Memory B cell (primary cell): ENCODE results near the gene RALGAPA1.

Experiments
- ATAC-seq: fragments of 150-1000 bp; cut with Tn5 transposase; 2 replicates; pipeline ENCODE4 v1.10.0; 2021; ENCODE audit warnings: low read depth, mild to moderate bottlenecking, moderate library complexity
- DNase-seq, 2 donors: peaks; one replicate each; pipeline ENCODE4 v3.0.0; 2022; ENCODE audit warnings: low spot score in 2 of 2
- H3K27ac Mint-ChIP-seq: one replicate; pipeline ENCODE4 v1.8.0; 2022; ENCODE audit warnings: mild to moderate bottlenecking, moderate library complexity, mixed read lengths
- H3K27me3 Mint-ChIP-seq: one replicate; pipeline ENCODE4 v1.8.0; 2022; ENCODE audit warnings: mixed read lengths
- H3K36me3 Mint-ChIP-seq: one replicate; pipeline ENCODE4 v1.8.0; 2022; ENCODE audit warnings: mild to moderate bottlenecking, mixed read lengths
- H3K4me1 Mint-ChIP-seq: one replicate; pipeline ENCODE4 v1.8.0; 2022; ENCODE audit warnings: mixed read lengths
- H3K4me3 Mint-ChIP-seq: one replicate; pipeline ENCODE4 v1.8.0; 2022; ENCODE audit warnings: mild to moderate bottlenecking, moderate library complexity, mixed read lengths
- H3K9me3 Mint-ChIP-seq: one replicate; pipeline ENCODE4 v1.8.0; 2022; ENCODE audit warnings: mixed read lengths

RALGAPA1 gene

DNA sequence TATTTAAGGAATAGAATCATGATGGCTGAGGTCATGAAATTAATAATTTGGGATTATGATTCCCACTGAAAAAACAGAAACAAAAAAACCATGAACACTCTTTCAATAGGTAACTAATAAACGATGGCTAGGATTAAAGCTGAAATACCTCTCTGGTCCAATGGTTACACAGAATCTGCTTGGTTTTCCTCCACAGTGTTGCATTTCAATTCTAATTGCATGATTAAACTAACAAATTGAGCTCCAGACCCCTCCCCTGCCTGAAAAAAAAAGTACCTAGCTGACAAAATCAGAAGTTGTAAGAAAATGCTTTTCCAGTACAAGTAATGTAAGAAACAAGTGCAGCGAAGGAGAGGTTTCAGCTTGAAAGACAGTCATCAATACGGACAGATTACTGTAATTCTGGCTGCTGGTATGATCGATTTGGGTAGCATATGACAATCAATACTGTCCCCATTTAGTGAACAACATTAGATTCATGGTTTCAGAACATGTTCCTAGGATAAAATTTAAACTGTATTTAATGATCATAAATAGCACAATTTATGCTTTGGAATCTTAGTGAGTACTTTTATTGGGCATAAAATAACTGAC lies 243.1 kb downstream of the RALGAPA1 start:
- ATAC-seq: no peak

DNA sequence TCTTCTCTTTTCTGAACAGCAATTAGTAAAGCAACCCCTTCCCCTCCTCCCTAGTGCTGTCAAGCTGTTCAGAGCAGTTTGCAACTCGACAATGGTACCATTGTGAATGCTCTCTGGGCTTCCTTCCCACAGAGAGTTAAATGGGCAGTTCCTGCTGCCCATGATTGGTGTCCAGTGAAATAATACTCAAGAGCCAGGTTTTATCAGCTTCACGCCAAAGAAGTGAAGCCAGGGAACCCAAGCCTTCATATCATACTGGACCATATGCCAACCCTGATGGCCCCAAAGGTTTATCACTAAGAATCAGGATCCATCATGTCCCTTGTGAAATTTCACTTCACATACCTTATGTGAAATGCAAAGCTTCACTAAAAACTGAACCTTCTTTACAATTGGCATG lies 250.4 kb downstream of the RALGAPA1 start:
- Mint-ChIP-seq H3K27me3 (no peaks in the 10 kb centered on the region), H3K9me3 (no peaks in the 10 kb centered on the region), H3K4me1 (no peaks in the 10 kb centered on the region), H3K4me3 (no peak overlapping the region), H3K27ac (no peak overlapping the region), H3K36me3 (peaks cover 2% of the 10 kb centered on the region)
- DNase-seq (no peak), ATAC-seq (no peak)

More for the DNA sequence above, 243.1 kb downstream of the RALGAPA1 start:
- no peak for DNase-seq
- H3K4me1 Mint-ChIP-seq: no peaks in the 10 kb centered on the region
- H3K9me3 Mint-ChIP-seq: no peaks in the 10 kb centered on the region
- H3K27me3 Mint-ChIP-seq: no peaks in the 10 kb centered on the region
- H3K4me3 Mint-ChIP-seq: no peak overlapping the region
- H3K27ac Mint-ChIP-seq: no peak overlapping the region
- peaks cover 10% of the 10 kb centered on the region for H3K36me3 Mint-ChIP-seq

DNA sequence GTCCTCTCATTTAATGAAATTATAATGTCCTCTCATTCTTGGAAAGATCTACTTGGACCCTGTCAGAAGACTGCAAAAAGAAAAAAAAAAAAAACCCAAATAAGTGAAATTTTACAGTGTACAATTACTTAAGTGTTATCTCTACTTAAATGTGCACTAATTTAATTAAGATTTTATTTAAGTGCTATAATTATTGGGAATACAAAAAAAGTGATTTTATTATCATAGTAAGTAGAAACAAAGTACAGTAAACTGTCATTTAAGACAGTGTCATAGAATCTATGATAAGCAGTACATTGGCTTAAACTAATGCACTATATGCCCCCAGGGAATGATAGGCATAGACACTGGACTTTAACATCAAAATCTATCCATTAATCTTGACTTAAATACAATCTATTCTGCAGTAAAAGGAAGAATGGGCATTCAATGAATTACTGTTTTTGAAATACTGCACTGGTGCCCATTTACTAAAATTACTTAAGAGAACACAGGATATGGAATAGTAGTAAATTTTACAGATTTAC lies 251.8 kb downstream of the RALGAPA1 start:
- no peaks in the 10 kb centered on the region for H3K9me3 Mint-ChIP-seq
- H3K27ac Mint-ChIP-seq: no peak overlapping the region
- H3K4me3 Mint-ChIP-seq: no peak overlapping the region
- ATAC-seq: no peak
- H3K36me3 Mint-ChIP-seq: peaks cover 2% of the 10 kb centered on the region
- H3K27me3 Mint-ChIP-seq: no peaks in the 10 kb centered on the region
- no peak for DNase-seq
- H3K4me1 Mint-ChIP-seq: no peaks in the 10 kb centered on the region

DNA sequence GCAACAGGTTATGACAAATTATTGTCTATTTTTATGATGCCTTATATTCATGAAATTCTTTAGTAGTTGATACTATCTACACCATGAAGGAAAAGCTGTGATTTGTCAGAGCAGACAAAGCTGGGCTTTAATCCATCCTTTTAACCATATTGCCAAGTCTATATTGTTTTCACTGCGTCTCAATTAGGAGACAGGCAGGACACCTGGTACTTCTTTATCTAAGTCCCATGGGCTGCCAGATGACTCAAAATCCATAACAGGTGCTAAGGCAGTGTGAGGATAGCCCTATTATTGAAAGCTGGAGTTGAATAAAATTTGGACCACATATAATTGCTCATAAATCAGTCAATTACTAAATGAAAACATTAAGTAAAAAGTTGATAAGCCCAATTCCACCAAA lies 252.5 kb downstream of the RALGAPA1 start:
- Mint-ChIP-seq H3K36me3 (peaks cover 2% of the 10 kb centered on the region), H3K9me3 (no peaks in the 10 kb centered on the region), H3K4me1 (no peaks in the 10 kb centered on the region), H3K27ac (no peak overlapping the region), H3K4me3 (no peak overlapping the region), H3K27me3 (no peaks in the 10 kb centered on the region)
- DNase-seq: no peak
- ATAC-seq: no peak

DNA sequence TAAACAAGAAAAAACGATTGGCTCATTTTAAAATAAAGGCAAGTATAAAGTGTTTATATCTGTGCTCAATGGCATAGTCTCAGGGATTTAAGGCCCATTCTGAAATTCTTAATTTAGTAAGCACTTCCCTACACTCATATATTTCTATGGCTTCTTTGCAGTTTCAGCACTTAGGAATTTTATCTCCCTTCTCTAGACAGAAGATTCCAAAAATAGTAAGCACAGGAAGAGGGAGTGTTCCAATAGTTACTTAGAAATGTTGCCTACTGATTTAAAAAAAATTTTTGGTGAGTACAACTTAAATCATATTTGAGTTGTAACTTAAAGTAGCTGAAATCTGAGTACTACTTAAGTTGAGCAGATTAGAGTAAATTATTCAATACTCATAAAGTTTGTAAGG lies 255.3 kb downstream of the RALGAPA1 start:
- Mint-ChIP-seq H3K27ac (no peak overlapping the region), H3K27me3 (no peaks in the 10 kb centered on the region), H3K36me3 (peaks cover 2% of the 10 kb centered on the region), H3K9me3 (no peaks in the 10 kb centered on the region), H3K4me3 (no peak overlapping the region), H3K4me1 (no peaks in the 10 kb centered on the region)
- DNase-seq (no peak), ATAC-seq (no peak)

DNA sequence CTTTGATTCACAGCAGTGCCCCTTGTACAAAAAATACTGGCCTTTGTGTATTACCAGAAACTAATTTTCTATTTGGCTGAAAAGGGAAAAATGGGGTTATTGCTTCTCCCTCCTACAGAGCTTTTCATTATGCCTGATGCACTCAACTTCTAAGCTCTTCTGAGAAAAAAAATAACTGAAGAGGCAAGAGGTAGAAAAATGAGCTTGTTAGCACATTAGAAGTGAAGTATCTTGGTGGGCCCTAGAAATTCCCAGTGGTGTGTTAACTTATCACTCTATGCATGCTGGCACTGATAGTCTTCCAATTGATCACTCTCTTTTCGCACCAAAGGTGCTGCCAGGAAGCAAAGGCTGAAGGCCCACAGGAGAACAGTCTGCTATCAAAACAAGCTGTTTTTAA lies 258.0 kb downstream of the RALGAPA1 start:
- H3K4me1 Mint-ChIP-seq: no peaks in the 10 kb centered on the region
- H3K27me3 Mint-ChIP-seq: no peaks in the 10 kb centered on the region
- peaks cover 4% of the 10 kb centered on the region for H3K36me3 Mint-ChIP-seq
- ATAC-seq (no peak), DNase-seq (no peak)
- H3K27ac Mint-ChIP-seq: no peak overlapping the region
- H3K9me3 Mint-ChIP-seq: no peaks in the 10 kb centered on the region
- H3K4me3 Mint-ChIP-seq: no peak overlapping the region

DNA sequence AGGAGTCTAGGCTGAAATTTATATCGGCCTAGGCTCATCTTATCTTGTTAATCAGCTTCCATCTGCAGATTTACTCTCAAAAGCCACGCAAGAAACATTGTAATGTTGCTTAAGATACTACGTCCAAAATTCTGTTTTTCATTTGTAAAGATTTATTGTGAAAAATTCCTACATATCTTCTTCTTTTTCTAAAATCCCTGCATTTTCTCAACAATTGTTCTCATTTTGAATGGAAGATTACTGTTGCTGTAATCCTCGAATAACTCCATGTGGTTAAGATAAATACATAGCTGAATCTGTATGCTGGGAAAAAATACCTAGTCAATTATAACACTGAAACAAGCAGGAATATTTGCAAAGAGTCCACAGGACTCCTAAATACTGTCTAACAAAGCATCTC lies 259.5 kb downstream of the RALGAPA1 start:
- no peak overlapping the region for H3K4me3 Mint-ChIP-seq
- H3K4me1 Mint-ChIP-seq: no peaks in the 10 kb centered on the region
- no peak for ATAC-seq
- no peak overlapping the region for H3K27ac Mint-ChIP-seq
- H3K9me3 Mint-ChIP-seq: no peaks in the 10 kb centered on the region
- peaks cover 4% of the 10 kb centered on the region for H3K36me3 Mint-ChIP-seq
- DNase-seq: no peak
- no peaks in the 10 kb centered on the region for H3K27me3 Mint-ChIP-seq

DNA sequence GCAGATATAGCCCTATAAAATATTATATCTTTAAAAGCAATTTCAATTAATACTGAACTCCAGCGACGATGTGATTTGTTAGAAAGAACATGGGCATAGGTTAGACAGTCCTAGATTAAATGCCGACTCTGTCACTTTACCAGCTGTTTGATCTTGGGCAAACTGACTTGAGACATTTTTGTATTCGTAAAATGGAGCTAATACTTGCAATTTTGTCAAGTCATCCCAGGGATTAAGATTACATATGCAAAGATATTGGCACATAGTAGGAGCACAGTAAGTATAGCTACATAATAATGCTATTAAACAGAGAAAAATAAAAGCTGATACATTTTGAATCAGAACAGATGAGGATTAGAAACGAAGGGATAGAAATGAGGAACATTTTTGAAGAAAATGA lies 266.1 kb downstream of the RALGAPA1 start:
- Mint-ChIP-seq H3K36me3 (peaks cover 16% of the 10 kb centered on the region), H3K4me1 (no peaks in the 10 kb centered on the region), H3K4me3 (no peak overlapping the region), H3K9me3 (no peaks in the 10 kb centered on the region), H3K27ac (no peak overlapping the region), H3K27me3 (no peaks in the 10 kb centered on the region)
- ATAC-seq: no peak
- no peak for DNase-seq

DNA sequence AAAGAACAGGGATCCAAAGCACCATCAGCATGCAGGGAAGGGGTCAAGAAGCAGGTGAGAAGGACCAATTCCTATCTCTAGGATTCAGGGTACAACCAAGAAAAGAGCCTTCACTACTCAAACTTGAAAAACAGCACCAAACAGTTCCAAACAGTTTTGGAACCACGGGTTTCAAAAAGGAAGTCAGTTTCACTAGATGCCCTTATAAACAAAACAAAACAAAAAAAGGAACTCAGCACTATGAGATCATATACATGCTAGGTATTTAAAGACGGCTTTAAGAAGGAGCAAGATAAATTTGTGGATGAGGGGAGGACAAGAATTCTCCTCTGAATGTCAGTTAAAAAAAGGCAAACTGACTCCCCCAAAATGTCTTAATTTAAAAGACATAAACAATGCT lies 269.1 kb downstream of the RALGAPA1 start:
- peaks cover 17% of the 10 kb centered on the region for H3K36me3 Mint-ChIP-seq
- H3K27ac Mint-ChIP-seq: no peak overlapping the region
- DNase-seq (no peak), ATAC-seq (no peak)
- H3K27me3 Mint-ChIP-seq: peaks cover 4% of the 10 kb centered on the region
- no peaks in the 10 kb centered on the region for H3K9me3 Mint-ChIP-seq
- no peaks in the 10 kb centered on the region for H3K4me1 Mint-ChIP-seq
- H3K4me3 Mint-ChIP-seq: no peak overlapping the region

DNA sequence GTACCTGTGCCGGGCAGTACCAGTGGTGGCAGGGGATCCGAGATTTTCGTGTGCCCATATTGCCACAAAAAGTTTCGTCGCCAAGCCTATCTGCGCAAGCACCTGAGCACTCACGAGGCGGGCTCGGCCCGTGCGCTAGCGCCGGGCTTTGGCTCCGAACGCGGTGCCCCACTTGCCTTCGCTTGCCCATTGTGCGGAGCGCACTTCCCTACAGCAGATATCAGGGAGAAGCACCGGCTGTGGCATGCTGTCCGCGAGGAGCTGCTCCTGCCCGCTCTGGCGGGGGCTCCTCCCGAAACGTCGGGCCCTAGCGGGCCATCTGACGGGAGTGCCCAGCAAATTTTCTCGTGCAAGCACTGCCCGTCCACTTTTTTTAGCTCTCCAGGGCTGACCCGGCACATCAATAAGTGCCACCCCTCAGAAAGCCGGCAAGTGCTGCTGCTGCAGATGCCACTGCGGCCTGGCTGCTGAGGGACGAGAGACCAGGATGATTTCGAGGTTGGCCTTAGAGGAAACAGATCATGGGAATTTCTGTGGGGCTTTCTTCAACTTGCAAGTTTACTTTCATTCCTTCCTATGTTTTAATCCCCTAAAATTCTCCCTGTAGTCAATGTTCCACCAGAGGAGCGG lies 273.5 kb downstream of the RALGAPA1 start:
- Mint-ChIP-seq H3K4me3 (no peak overlapping the region), H3K9me3 (no peaks in the 10 kb centered on the region), H3K27me3 (peaks cover 9% of the 10 kb centered on the region), H3K36me3 (peaks cover 7% of the 10 kb centered on the region), H3K27ac (no peak overlapping the region), H3K4me1 (peaks cover 6% of the 10 kb centered on the region)
- no peak for ATAC-seq
- DNase-seq: no peak

DNA sequence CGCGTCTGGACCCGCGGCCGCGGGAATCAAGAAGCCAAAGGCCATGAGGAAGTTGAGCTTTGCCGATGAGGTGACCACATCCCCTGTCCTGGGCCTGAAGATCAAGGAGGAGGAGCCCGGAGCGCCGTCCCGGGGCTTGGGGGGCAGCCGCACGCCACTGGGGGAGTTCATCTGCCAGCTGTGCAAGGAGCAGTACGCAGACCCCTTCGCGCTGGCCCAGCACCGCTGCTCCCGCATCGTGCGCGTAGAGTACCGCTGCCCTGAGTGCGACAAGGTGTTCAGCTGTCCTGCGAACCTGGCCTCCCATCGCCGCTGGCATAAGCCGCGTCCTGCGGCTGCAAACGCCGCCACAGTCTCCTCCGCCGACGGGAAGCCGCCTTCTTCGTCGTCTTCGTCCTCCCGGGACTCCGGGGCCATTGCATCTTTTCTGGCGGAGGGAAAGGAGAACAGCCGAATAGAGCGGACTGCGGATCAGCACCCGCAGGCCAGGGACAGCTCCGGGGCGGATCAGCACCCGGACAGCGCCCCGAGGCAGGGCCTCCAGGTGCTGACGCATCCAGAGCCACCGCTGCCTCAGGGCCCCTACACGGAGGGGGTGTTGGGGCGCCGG lies 274.1 kb downstream of the RALGAPA1 start:
- peak overlapping the region; percentile 78 for H3K4me3 Mint-ChIP-seq
- peaks cover 6% of the 10 kb centered on the region for H3K36me3 Mint-ChIP-seq
- H3K4me1 Mint-ChIP-seq: peaks cover 6% of the 10 kb centered on the region
- no peaks in the 10 kb centered on the region for H3K9me3 Mint-ChIP-seq
- no peak overlapping the region for H3K27ac Mint-ChIP-seq
- DNase-seq (peak; percentile 72 to 81), ATAC-seq (peak; percentile 80)
- peaks cover 12% of the 10 kb centered on the region for H3K27me3 Mint-ChIP-seq

DNA sequence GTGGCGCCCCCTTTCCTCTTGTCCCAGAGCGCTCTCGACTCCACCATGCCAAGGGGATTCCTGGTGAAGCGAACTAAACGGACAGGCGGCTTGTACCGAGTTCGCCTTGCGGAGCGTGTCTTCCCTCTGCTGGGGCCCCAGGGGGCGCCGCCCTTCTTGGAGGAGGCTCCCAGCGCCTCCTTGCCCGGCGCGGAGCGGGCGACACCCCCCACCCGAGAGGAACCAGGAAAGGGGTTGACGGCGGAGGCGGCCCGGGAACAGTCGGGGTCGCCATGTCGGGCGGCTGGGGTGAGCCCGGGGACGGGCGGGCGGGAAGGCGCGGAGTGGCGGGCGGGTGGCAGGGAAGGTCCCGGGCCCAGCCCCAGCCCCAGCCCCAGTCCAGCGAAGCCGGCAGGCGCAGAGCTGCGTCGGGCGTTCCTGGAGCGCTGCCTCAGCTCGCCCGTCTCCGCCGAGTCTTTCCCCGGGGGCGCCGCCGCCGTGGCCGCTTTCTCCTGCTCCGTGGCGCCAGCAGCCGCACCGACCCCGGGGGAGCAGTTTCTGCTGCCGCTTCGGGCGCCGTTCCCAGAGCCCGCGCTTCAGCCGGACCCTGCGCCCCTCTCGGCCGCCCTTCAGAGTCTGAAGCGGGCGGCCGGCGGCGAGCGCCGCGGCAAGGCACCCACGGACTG lies 274.8 kb downstream of the RALGAPA1 start:
- Mint-ChIP-seq H3K9me3 (no peaks in the 10 kb centered on the region), H3K27ac (no peak overlapping the region), H3K27me3 (peaks cover 16% of the 10 kb centered on the region), H3K4me1 (peaks cover 6% of the 10 kb centered on the region), H3K36me3 (peaks cover 3% of the 10 kb centered on the region), H3K4me3 (peak overlapping the region; percentile 80)
- ATAC-seq (peak; percentile 19), DNase-seq (peak; percentile 1 to 27)

DNA sequence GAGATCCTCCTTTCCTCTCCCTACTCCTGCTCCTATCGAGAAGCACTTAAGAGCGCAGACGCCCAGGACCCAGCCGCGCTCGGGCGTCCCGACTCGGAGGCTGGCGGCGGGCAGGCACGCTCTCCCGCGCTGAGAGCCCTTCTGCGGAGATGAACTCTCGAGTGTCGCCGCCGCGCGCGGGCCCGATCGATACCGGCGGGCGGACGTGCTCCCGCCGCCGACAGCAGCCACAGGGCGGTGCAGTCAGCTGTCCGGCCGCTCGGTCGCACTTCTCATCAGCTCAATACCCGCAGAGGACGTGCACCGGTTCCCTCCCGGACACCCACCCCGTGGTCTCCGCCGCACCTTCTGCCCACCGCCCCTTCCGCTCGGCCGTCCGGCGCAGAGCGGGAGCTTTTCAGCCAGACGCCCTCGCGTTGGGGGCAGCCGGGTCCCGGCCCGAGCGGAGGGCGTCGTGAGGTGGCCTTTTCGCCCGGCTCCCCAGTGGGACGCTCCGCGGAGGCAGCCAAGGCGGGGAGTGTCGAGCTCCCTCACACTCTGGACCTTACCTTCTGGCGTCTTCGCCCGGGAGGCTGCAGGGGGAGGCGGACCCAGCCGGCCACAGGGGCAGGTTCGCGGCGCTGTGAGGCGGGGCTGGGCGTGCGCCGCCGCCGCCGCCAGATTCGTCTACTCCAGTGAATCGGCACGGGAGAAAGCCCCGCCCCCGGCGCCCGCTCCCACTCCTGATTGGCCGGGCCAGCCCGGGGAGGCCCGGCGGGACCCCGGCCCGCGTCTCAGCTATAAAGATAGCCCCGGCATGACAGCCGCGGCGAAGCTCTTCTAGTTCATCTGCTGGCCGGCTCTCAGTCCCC lies 275.5 kb downstream of the RALGAPA1 start, which contains the start of gene INSM2:
TSS of gene INSM2 (plus strand) at position 808 of the 851 bp plus-strand sequence. CDS start 89 bp downstream, outside the sequence.
- no peak within 1 kb of the TSS for H3K27ac Mint-ChIP-seq
- peak within 1 kb of the TSS; percentile 80 for H3K4me3 Mint-ChIP-seq
- ATAC-seq: peak; percentile 62
- DNase-seq: peak; percentile 21 to 32
- no peaks in the 10 kb centered on the region for H3K9me3 Mint-ChIP-seq
- H3K36me3 Mint-ChIP-seq: peaks cover 3% of the 10 kb centered on the region
- H3K4me1 Mint-ChIP-seq: peaks cover 6% of the 10 kb centered on the region
- H3K27me3 Mint-ChIP-seq: peaks cover 18% of the 10 kb centered on the region
